ENCODE data around the gene SLC8A1.

Gene SLC8A1

DNA sequence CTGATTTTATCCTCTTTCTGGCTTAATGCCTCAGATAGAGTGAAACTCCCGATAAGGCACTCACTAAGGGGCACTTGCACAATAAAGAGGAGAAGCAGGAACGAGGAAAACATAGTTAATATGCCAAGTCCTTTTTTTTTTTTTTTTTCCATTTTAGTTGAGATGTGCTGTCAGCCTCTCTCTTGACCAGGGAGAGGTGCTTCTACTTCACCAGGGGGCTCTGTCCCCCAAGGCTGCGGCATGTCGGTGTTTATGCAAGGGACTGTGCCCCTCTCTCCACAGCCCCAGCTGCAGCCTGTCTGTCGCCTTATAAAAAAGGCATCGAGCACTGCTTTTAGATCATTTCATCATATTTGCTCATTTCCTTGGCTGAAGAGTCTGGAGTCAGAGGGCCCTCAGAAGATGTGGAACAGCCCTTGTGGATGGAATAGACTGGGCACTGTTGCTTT, 178.1 kb downstream of the SLC8A1 start:
- DNase-seq (ENCODE audit: low read depth), result no peak

DNA sequence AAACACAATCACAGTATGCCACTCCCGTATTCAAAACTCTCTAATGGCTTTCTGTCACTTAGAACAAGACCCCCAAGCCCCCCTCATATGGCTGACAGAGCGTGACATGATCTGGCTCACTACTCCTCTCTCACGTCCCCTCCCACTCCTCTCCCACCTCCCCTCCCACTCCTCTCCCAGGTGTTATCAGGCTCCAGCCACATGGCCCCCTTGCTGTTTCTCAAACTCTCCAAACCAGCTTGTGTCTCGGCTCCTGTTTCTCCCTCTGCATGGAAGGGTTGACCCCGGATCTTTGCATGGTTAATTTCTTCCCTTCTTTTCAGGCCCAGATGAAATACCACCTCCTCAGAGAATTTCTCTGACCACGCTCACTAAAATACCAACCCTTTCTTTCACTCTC, 180.8 kb downstream of the SLC8A1 start:
- DNase-seq (ENCODE audit: low read depth), result no peak

- DNase-seq (ENCODE audit: low read depth), result no peak
These were observed 181.5 kb downstream of the SLC8A1 start for GRCh38 chr2:40270372-40270771.

DNA sequence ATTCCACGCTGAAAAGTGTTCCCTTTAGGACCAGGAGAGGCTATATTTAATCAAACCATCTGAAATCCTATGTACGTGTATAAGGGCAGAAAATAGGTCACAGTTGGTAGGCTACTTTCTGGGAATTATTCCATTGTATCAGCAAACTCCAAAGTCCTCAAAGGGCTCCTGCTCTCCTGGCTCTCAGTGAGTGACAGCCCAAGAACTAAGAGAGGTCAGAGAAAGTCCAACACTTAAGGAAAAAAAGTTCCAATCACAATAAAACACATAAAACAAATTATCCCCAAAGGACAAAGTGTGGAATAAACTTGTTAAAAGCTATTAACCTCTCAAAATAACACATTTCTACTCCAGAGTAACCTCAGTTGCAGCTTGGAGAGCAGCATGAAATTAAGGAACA, 183.3 kb downstream of the SLC8A1 start:
- DNase-seq (ENCODE audit: low read depth), result no peak

DNA sequence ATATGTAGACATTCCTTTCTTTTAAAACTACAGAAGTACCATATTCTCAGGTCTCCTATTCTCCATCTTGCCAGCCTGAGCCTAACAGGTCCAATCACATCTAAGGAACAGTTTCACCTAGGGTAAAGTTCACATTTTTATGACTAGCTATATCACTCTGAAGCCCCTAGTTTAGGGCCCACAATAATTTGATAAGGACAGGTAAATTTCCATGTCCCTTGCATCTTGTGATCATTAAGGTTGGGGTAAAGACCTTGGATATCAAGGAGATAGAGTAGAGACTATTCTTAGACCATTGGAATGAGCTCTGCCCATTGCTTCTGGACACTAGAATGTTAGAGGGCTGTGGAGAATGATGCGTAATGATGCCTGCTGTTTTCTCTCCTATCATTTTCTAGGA, 185.7 kb downstream of the SLC8A1 start:
- DNase-seq (ENCODE audit: low read depth), result no peak

DNA sequence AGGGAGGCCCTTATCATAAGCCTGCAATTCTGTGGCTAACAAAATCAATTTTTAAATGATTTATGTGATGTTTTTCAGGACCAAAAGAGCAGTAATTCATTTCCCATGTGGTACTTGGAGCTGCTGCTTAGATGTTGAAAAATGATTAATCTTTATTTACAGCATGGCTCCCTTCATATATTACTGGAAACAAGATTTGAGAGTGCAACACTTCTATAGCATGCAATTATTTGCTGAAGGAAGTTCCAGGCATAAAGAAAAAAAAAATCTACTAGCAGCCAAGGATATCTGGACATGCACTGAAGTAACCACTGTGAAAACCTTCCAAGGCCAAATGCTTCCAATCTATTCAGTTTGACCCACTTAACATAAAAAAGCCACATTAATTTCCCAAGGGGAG, 186.3 kb downstream of the SLC8A1 start:
- DNase-seq (ENCODE audit: low read depth), result no peak

DNA sequence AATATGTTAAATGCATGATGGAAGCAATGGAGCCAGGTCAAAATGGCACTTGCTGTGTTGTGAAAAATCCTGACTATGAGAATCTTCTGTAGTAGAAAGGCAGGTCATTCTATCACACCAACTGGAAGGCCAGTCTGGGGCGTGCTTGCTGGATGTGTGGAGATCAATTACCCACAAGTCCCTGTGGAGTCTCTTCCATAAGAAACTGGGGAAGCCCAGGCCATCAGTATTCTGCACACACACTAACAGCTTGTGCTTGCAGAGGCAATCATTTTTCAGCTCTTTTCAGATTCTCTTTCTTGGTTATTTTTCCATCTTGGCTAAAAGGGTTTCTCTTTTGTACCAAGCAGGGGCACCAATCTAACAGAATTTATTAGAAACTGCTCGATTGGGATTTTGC, 190.8 kb downstream of the SLC8A1 start:
- no peak for DNase-seq (ENCODE audit: low read depth)

- DNase-seq (ENCODE audit: low read depth), result no peak
These were observed 191.5 kb downstream of the SLC8A1 start for GRCh38 chr2:40260437-40260836.

- no peak for DNase-seq (ENCODE audit: low read depth)
These were observed 192.0 kb downstream of the SLC8A1 start for GRCh38 chr2:40259900-40260299.

DNA sequence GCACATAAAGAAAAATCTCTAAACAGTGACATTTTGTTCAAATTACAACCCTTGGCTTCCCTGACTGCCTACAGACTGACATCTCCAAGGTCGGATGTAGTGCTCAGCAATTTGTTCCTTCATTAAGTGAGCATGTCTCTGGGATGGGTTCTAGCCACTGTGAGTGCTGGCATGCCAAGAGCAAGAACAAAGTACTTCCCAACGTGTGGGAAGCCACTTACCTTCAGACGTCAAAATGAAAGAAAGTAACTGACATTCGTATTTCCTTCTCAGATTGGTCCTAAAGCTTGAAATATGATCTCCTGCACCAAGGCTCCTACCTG, 193.8 kb downstream of the SLC8A1 start:
- no peak for DNase-seq (ENCODE audit: low read depth)

DNA sequence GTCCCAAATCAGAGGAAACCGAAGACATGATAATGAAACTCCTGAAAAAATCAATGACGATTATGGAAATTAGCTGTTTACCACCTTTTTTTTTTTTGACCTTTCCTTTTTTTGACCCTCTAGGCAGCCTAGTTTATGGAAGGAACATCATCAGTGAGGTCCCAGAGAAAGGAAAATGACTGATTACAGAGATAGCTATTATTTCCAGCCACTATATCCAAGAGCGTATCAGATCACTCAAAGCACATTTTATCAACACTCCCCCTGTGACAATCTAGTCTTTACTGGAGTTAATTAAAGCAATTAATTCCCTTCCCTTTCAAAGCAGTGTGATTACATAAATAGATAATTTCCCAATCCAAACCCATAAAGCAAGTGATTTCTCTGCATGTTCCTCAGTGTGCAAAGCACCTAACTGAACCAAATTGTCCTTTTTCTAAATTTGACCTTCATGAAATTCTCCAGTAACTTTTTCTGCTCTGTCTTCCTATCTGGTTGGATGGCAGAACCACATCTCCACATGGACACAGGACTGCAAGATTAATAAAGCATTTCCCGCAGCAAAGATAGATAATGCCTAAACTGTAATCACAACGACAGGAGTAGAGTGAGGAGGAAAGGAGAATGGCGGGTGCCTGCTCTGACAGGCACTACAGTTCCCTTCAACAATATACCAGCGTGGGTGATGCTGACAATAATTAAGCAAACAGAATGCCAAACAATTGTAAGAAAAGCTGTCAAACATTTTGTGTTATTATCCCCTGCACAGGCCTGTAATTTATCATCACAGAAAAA, 194.4 kb downstream of the SLC8A1 start:
- DNase-seq (ENCODE audit: low read depth), result no peak

DNA sequence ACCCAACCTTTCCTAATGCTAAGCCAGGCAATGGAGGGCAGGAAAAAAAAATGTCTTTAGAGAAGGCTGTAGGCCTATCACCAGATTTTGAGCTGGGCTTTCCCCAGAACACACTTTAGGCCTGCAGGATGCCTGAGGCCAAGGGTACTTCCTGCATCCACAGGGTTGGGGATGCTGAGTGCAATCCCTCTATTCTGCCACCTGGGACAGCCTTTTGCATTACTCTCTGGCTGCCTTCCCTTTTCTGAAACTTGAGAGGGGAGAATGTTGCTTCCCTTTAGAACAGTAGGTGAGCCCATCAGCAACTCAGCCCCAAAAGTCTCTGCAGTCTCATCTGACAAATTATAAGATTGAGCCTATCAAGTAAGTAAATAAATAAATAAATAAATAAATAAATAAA, 195.2 kb downstream of the SLC8A1 start:
- DNase-seq (ENCODE audit: low read depth), result no peak

GRCh38 chr2:40256008-40256407, 195.9 kb downstream of the SLC8A1 start:
- DNase-seq (ENCODE audit: low read depth), result no peak

- DNase-seq (ENCODE audit: low read depth), result no peak
These were observed 196.8 kb downstream of the SLC8A1 start for GRCh38 chr2:40255103-40255502.

- DNase-seq (ENCODE audit: low read depth), result no peak
These were observed 197.3 kb downstream of the SLC8A1 start for GRCh38 chr2:40254611-40255010.

GRCh38 chr2:40251137-40251536, 200.8 kb downstream of the SLC8A1 start:
- no peak for DNase-seq (ENCODE audit: low read depth)

- DNase-seq (ENCODE audit: low read depth), result no peak
These were observed 202.3 kb downstream of the SLC8A1 start for GRCh38 chr2:40249577-40249976.

DNA sequence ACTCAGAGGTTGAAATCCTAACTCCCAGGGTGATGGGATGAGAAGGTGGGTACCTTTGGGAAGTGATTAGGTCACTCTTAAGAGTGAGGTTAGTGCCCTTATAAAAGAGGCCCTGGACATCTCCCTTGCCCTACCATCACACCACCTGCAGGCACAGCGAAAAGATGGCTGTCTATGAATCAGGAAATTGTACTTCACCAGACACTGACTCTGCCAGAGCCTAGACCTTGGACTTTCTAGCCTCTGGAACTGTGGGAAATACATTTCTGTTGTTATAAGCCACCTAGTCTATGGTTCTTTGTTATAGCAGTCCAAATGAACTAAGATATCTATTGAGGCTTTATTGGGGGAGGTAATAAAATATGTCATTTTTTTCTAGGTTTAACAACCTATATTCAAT, 203.6 kb downstream of the SLC8A1 start:
- no peak for DNase-seq (ENCODE audit: low read depth)

DNA sequence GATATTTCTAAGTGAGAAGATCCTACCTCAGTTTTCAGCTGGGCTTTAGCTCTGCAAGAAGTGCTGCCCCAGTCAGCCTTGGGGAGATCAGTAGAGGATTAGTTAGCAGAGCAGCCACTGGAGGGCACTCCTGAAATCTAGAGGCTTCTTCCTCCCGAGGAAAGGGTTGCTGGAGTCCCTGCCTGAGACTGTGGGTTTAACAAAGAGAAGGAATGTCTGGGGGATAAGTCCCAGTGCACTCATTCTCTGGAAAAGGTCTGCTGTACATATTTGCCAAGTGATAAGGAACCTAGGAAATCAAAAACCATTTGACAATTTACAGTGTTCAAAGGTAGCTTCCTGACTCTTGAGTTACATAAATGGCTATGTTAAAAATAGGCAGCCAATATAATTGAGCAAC, 207.2 kb downstream of the SLC8A1 start:
- DNase-seq (ENCODE audit: low read depth), result no peak

DNA sequence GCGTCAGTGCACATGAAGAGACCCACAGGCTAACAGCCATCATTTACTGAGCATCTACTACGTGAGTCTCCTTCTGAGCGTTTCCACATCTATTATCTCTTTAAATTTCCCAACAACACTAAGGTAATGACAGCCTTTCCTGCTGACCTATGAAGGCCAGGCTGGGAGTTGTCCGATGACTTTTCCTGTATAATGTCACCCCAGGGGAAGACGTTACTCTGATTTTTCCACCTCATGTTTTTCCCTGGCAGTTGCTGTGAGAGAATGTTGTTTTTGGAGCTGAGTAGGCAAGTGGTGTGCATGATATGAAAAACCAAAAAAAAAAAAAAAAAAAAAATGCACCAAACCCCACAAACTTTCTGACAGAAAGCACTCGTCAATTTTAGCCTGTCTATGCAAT, 207.6 kb downstream of the SLC8A1 start:
- DNase-seq (ENCODE audit: low read depth), result no peak

- no peak for DNase-seq (ENCODE audit: low read depth)
These were observed 208.2 kb downstream of the SLC8A1 start for GRCh38 chr2:40243581-40244187.

GRCh38 chr2:40242315-40242714, 209.6 kb downstream of the SLC8A1 start:
- DNase-seq (ENCODE audit: low read depth), result no peak

GRCh38 chr2:40240070-40240469, 211.8 kb downstream of the SLC8A1 start:
- DNase-seq (ENCODE audit: low read depth), result no peak
